Spleen (tissue), 11 donors: ENCODE data around the gene RHEX. TPM values are rescaled to one million over a fixed set of nuclear protein-coding genes. Genes with fewer than 3 reads are reported as not detected.

Experiments used
- DNase-seq: peaks from one replicate; pipeline ENCODE4 v3.0.0-alpha.2; 2020
- H3K27ac ChIP-seq, 8 donors: fragments of 200-600 bp; sonication (generic) in 7 of 8; 1 replicate in 4 of 8; 2 replicates in 4 of 8; pipeline versions ENCODE4 v1.5.0 to v1.8.0; 2016 to 2021; ENCODE audit warnings: inconsistent platforms in 4 of 8, mild to moderate bottlenecking in 4 of 8, moderate library complexity in 1 of 8
- H3K27me3 ChIP-seq, 7 donors: fragments of 200-600 bp; sonication (generic) in 6 of 7; replicated peaks in 1 of 7; 1 replicate in 4 of 7; 2 replicates in 3 of 7; pipeline versions ENCODE4 v1.5.0 to v1.8.0; 2016 to 2021; ENCODE audit warnings: inconsistent platforms in 3 of 7, mild to moderate bottlenecking in 1 of 7
- H3K36me3 ChIP-seq, 6 donors: fragments of 200-600 bp; sonication (generic) in 5 of 6; 1 replicate in 4 of 6; 2 replicates in 2 of 6; pipeline versions ENCODE4 v1.5.0 to v1.8.0; 2016 to 2021; ENCODE audit warnings: inconsistent platforms in 2 of 6
- H3K4me1 ChIP-seq, 6 donors: fragments of 200-600 bp; sonication (generic) in 5 of 6; 1 replicate in 3 of 6; 2 replicates in 3 of 6; pipeline versions ENCODE4 v1.5.0 to v1.8.0; 2016 to 2021; ENCODE audit warnings: inconsistent platforms in 3 of 6
- H3K4me3 ChIP-seq, 8 donors: fragments of 200-600 bp; sonication (generic) in 7 of 8; 1 replicate in 4 of 8; 2 replicates in 4 of 8; pipeline versions ENCODE4 v1.5.0 to v1.8.0; 2016 to 2021; ENCODE audit warnings: inconsistent platforms in 4 of 8, mild to moderate bottlenecking in 4 of 8, moderate library complexity in 2 of 8
- H3K9me3 ChIP-seq, 8 donors: fragments of 200-600 bp; sonication (generic) in 7 of 8; 1 replicate in 4 of 8; 2 replicates in 4 of 8; pipeline versions ENCODE4 v1.5.0 to v1.8.0; 2016 to 2021; ENCODE audit warnings: inconsistent platforms in 4 of 8
- POLR2A ChIP-seq, 3 donors: fragments of 450-650 bp; IDR thresholded peaks; one replicate each; pipeline ENCODE4 v1.5.1; 2017; ENCODE audit warnings: antibody characterized with exemption in 3 of 3, mild to moderate bottlenecking in 1 of 3
- POLR2AphosphoS5 ChIP-seq, 3 donors: sonication (generic); formaldehyde crosslinking; IDR thresholded peaks; one replicate each; pipeline ENCODE4 v1.5.1; 2017; ENCODE audit warnings: antibody characterized with exemption in 3 of 3
- WGBS, 5 donors: extraction: QIAGEN DNeasy Blood & Tissue Kit in 3 of 5; methylation state at CpG; one replicate each; pipeline versions ENCODE4 v1.1.5 to v1.1.7; 2013 to 2018; 5-methylcytosine and 5-hydroxymethylcytosine counted together
- intact Hi-C: fragments of 100-400 bp; cut with DNase I; formaldehyde crosslinking; loops from one replicate; pipeline ENCODE4 v1.15.0; 2023; ENCODE audit warnings: low total_unique reads
- polyA plus RNA-seq, 3 donors: library from polyadenylated mRNA; stranded (reverse); fragments of 200-250 nt; gene quantifications; one replicate each; pipeline ENCODE4 v1.2.1, GENCODE V29; 2013
- total RNA-seq, 7 donors: library from RNA; depleted of rRNA in 3 of 7; stranded (reverse); fragments of >200 nt in 3 of 7; fragmentation: NEBNext Ultra II Directional in 4 of 7; extraction: Animal tissue kit (Norgen Biotek cat#: 25700) in 4 of 7; gene quantifications; one replicate each; pipeline versions ENCODE4 v1.1.0 to v1.2.1, GENCODE V29; 2016 to 2021
- TF ChIP-seq, protein P1 (sequence below), 11 experiments: fragments of 200-600 bp in 7 of 11; fragments of 450-650 bp in 4 of 11; sonication (generic) in 4 of 11; IDR thresholded peaks in 8 of 11; conservative IDR thresholded peaks in 3 of 11; 1 replicate in 7 of 11; 2 replicates in 4 of 11; pipeline versions ENCODE4 v1.4.0 to v1.8.0; 2016 to 2021; ENCODE audit warnings: antibody characterized with exemption in 11 of 11, inconsistent platforms in 4 of 11, mild to moderate bottlenecking in 1 of 11
- donor health status: healthy with polysubstance abuse.
- donor health status: DM: no; HTN: no; CAD: no; lungs with moderate emphysema.
- donor health status: DM: no; HTN: no; CAD: no.
- donor health status: Bipolar disorder and iron deficiency.
- donor health status: healthy.
- donor health status: DM: no; HTN: no; CAD: no.
- donor health status: DM: yes; HTN: yes; CAD: no.

RHEX gene
- total and polyA plus RNA-seq, 10 donors = 0.91 to 6.2 (median 2.4) TPM

DNA sequence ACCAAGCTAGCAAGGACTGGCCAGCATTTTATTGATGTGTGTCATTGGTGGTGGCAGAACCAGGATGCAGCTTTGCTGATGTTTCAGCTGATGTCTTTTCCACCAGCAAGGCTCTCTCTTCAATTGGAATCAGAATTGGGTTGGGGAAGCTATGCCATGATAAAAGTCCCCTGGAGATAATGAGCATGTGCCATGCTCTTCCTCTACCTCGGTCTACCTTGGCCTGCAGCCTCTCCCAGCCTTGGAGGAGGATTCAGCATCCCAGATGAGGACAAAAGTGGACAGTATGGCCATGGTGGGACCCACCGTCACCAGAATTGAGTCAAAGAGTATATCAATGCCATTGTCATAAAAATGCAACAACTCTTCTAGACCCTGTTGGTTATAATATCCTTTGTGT is 55.7 kb downstream of the RHEX start:
- peaks cover 0 to 10% (median 0%) of the 10 kb centered on the region in 6 donors for H3K4me1 ChIP-seq
- no peak overlapping the region for H3K4me3 ChIP-seq
- H3K9me3 ChIP-seq = no peaks in the 10 kb centered on the region
- TF ChIP-seq, protein P1, sequence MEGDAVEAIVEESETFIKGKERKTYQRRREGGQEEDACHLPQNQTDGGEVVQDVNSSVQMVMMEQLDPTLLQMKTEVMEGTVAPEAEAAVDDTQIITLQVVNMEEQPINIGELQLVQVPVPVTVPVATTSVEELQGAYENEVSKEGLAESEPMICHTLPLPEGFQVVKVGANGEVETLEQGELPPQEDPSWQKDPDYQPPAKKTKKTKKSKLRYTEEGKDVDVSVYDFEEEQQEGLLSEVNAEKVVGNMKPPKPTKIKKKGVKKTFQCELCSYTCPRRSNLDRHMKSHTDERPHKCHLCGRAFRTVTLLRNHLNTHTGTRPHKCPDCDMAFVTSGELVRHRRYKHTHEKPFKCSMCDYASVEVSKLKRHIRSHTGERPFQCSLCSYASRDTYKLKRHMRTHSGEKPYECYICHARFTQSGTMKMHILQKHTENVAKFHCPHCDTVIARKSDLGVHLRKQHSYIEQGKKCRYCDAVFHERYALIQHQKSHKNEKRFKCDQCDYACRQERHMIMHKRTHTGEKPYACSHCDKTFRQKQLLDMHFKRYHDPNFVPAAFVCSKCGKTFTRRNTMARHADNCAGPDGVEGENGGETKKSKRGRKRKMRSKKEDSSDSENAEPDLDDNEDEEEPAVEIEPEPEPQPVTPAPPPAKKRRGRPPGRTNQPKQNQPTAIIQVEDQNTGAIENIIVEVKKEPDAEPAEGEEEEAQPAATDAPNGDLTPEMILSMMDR (IDR thresholded peaks at IDR 0.05 in 8 of 11, conservative IDR thresholded peaks at IDR 0.05 in 3 of 11) = no peak
- TF ChIP-seq POLR2AphosphoS5 (IDR thresholded peaks at IDR 0.05) (no peak), POLR2A (IDR thresholded peaks at IDR 0.05) (no peak)
- no peak overlapping the region for H3K27ac ChIP-seq
- no peak for DNase-seq
- intact Hi-C loops = loop anchor here (5.0 to 10.0 kb wide), 3 partner anchors 76 to 314 kb away; no protein-coding TSS in a partner anchor
- no peaks in the 10 kb centered on the region for H3K27me3 ChIP-seq
- 68 to 92% (median 79%) methylated on average over 2 of the region's 2 CpGs for WGBS, 5 donors
- H3K36me3 ChIP-seq = no peaks in the 10 kb centered on the region

DNA sequence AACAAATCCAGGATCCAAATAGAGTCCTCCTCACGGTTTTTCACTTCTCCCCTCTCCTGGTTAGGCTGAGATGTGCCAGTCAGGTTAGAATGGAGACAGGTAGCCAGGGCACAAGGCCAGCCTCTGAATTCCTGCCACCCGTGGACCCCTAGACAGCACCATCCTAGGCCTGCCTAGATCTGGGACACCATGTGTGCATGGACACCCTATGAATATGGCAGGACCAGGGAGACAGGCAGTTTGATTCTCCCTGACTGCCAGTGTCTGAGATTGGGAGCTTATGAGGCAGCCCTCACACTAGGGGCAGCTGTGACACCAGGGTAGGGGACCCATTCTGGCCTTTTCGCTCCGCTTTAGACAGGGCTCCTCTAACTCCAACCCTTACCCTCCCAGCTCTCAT is 56.7 kb downstream of the RHEX start:
- Histone ChIP-seq H3K4me1 (peaks cover 0 to 10% (median 0%) of the 10 kb centered on the region in 6 donors), H3K27me3 (no peaks in the 10 kb centered on the region), H3K9me3 (no peaks in the 10 kb centered on the region), H3K27ac (no peak overlapping the region), H3K4me3 (no peak overlapping the region), H3K36me3 (no peaks in the 10 kb centered on the region)
- 73 to 93% (median 84%) methylated on average over 4 of the region's 4 CpGs for WGBS, 5 donors
- intact Hi-C loops = loop anchor here (5.0 to 10.0 kb wide), 3 partner anchors 77 to 315 kb away; no protein-coding TSS in a partner anchor
- TF ChIP-seq POLR2AphosphoS5 (IDR thresholded peaks at IDR 0.05) (no peak), POLR2A (IDR thresholded peaks at IDR 0.05) (no peak)
- TF ChIP-seq, protein P1 (IDR thresholded peaks at IDR 0.05 in 8 of 11, conservative IDR thresholded peaks at IDR 0.05 in 3 of 11) = no peak
- DNase-seq = no peak

DNA sequence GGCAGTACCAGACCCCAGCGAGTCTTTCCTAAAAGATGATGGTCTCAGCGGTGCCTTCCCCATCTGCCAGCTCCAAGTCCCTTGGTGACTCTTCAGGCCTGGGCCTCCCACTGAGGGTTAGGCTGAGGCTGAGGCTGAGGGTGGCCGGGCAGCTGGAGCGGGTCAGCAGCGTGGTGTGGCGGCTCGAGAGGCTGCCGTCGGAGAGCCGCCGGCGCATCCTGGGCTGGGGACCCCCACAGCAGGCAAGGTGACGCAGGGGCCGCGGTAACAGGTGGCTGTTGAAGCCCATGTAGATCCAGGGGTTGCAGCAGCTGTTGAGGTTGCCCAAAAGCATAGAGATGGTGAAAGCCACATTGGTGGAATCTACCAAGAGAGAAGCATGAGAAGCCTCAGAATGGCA is 57.2 kb downstream of the RHEX start:
- H3K9me3 ChIP-seq = no peaks in the 10 kb centered on the region
- no peak for DNase-seq
- 83 to 98% (median 96%) methylated on average over 10 to 15 of the region's 15 CpGs for WGBS, 5 donors
- H3K27ac ChIP-seq = no peak overlapping the region
- no peak for TF ChIP-seq POLR2A (IDR thresholded peaks at IDR 0.05)
- TF ChIP-seq POLR2AphosphoS5 (IDR thresholded peaks at IDR 0.05) = no peak
- TF ChIP-seq, protein P1 (IDR thresholded peaks at IDR 0.05 in 8 of 11, conservative IDR thresholded peaks at IDR 0.05 in 3 of 11) = no peak
- H3K4me3 ChIP-seq = no peak overlapping the region
- H3K36me3 ChIP-seq = no peaks in the 10 kb centered on the region
- peaks cover 0 to 10% (median 0%) of the 10 kb centered on the region in 6 donors for H3K4me1 ChIP-seq
- H3K27me3 ChIP-seq = no peaks in the 10 kb centered on the region
- intact Hi-C loops = no loop called here

DNA sequence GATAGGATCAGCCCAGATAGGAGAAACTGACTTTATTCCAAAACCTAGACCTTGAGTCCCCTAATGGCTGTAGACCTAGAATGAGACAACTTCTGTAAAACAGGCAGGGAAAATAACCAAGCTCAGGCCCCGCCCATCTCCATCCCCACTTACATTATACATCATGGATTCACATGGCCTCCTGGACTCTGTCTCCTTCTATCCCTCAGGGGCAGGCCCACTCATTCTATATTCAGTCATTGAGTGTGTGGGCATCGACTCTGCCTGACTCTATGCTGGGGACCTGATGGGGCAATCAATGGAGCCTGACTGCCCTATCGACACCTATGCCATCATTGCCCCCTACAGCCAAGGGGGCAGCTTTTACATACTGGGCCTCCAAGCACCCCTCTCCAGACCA is 57.8 kb downstream of the RHEX start:
- Histone ChIP-seq H3K4me1 (peaks cover 0 to 9% (median 0%) of the 10 kb centered on the region in 6 donors), H3K9me3 (no peaks in the 10 kb centered on the region), H3K36me3 (no peaks in the 10 kb centered on the region), H3K27me3 (no peaks in the 10 kb centered on the region), H3K27ac (no peak overlapping the region), H3K4me3 (no peak overlapping the region)
- TF ChIP-seq, protein P1 (IDR thresholded peaks at IDR 0.05 in 8 of 11, conservative IDR thresholded peaks at IDR 0.05 in 3 of 11) = no peak
- no peak for TF ChIP-seq POLR2A (IDR thresholded peaks at IDR 0.05)
- no peak for TF ChIP-seq POLR2AphosphoS5 (IDR thresholded peaks at IDR 0.05)
- DNase-seq = no peak
- intact Hi-C loops = no loop called here
- 82 to 97% (median 90%) methylated on average over 3 of the region's 3 CpGs for WGBS, 5 donors
